Midbrain (tissue), 1 donor: ENCODE data around the gene GAREM1.
"Not testable (repeated sequence)": the region's sequence is repeated elsewhere in the genome, so short reads cannot be mapped to it uniquely, and the experiment has no call there.

Experiments used
- DNase-seq: peaks from one replicate; lab custom pipeline; 2025; lab: John Stamatoyannopoulos, UW

Gene GAREM1

GRCh38 chr18:32257084-32257785 is 213.4 kb downstream of the GAREM1 start:
- no peak for DNase-seq

- no peak for DNase-seq
These were observed 215.1 kb downstream of the GAREM1 start for GRCh38 chr18:32255570-32255969.

- no peak for DNase-seq
These were observed 218.4 kb downstream of the GAREM1 start for GRCh38 chr18:32252141-32252860.

GRCh38 chr18:32251466-32251865 is 219.2 kb downstream of the GAREM1 start:
- no peak for DNase-seq

GRCh38 chr18:32249147-32249929 is 221.3 kb downstream of the GAREM1 start:
- no peak for DNase-seq

- no peak for DNase-seq
These were observed 225.8 kb downstream of the GAREM1 start for GRCh38 chr18:32244881-32245280.

GRCh38 chr18:32243358-32243757 is 227.3 kb downstream of the GAREM1 start:
- DNase-seq = peak; percentile 8

- DNase-seq = no peak
These were observed 228.3 kb downstream of the GAREM1 start for GRCh38 chr18:32242395-32242794.

- DNase-seq = no peak
These were observed 231.9 kb downstream of the GAREM1 start for GRCh38 chr18:32238635-32239268.

GRCh38 chr18:32237049-32237448 is 233.6 kb downstream of the GAREM1 start:
- no peak for DNase-seq

- not testable (repeated sequence) for DNase-seq
These were observed 237.3 kb downstream of the GAREM1 start for GRCh38 chr18:32233348-32233747.

GRCh38 chr18:32219431-32220018 is 251.2 kb downstream of the GAREM1 start:
- no peak for DNase-seq

GRCh38 chr18:32216390-32216789 is 254.3 kb downstream of the GAREM1 start:
- no peak for DNase-seq

GRCh38 chr18:32213693-32214092 is 257.0 kb downstream of the GAREM1 start:
- DNase-seq = no peak
